ENCODE data around the gene ABAT.

DNA sequence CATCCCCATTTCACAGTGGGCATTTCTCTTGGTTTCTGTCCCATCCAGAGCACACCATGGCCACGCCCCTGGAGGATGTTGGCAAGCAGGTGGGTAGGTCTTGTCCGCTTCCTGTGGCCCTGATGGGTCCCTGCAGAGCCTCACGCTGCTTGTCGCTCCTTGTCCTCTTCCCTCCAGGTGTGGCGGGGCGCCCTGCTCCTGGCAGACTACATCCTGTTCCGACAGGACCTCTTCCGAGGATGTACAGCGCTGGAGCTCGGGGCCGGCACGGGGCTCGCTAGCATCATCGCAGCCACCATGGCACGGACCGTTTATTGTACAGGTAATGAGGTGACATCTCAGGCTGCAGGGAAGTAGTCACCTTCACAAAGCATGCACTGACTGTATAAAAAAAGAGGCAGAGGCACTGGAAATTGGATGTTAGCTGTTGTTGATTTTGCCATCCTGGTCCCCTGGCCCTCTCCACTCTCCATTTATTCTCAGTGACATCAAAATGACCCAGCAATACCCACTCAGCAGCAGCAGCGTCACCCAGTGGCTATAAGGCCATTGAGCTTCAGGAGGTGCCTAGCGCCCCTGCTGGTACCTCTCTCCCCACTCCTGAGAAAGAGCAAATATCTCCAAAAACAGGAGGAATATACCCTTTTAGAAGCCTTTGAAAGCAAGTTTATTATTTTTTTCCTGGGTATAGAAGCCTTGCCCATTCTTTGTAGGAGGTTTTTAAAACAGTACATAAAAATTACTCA lies 39.3 kb upstream of the ABAT start:
- TF ChIP-seq FOXM1 (IDR thresholded peaks at IDR 0.05; ENCODE audit: borderline replicate concordance) (no peak), SP1 (IDR thresholded peaks at IDR 0.05) (no peak), LEF1 (IDR thresholded peaks at IDR 0.05; ENCODE audit: borderline replicate concordance) (no peak), NFRKB (IDR thresholded peaks at IDR 0.05) (no peak), ZNF384 (IDR thresholded peaks at IDR 0.05) (no peak), HDGF (IDR thresholded peaks at IDR 0.05; ENCODE audit: borderline replicate concordance) (no peak), FOXA1 (IDR thresholded peaks at IDR 0.05) (no peak), BHLHE40 (IDR thresholded peaks at IDR 0.05; ENCODE audit: borderline replicate concordance) (no peak), SUZ12 (IDR thresholded peaks at IDR 0.05) (no peak)
- TF ChIP-seq, protein P1, sequence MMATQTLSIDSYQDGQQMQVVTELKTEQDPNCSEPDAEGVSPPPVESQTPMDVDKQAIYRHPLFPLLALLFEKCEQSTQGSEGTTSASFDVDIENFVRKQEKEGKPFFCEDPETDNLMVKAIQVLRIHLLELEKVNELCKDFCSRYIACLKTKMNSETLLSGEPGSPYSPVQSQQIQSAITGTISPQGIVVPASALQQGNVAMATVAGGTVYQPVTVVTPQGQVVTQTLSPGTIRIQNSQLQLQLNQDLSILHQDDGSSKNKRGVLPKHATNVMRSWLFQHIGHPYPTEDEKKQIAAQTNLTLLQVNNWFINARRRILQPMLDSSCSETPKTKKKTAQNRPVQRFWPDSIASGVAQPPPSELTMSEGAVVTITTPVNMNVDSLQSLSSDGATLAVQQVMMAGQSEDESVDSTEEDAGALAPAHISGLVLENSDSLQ (IDR thresholded peaks at IDR 0.05): no peak

All from HEK293T (cell line).